ENCODE results near the gene RFC1.
"Not testable (repeated sequence)": the region's sequence is repeated elsewhere in the genome, so short reads cannot be mapped to it uniquely, and the experiment has no call there.

The RFC1 gene

DNA sequence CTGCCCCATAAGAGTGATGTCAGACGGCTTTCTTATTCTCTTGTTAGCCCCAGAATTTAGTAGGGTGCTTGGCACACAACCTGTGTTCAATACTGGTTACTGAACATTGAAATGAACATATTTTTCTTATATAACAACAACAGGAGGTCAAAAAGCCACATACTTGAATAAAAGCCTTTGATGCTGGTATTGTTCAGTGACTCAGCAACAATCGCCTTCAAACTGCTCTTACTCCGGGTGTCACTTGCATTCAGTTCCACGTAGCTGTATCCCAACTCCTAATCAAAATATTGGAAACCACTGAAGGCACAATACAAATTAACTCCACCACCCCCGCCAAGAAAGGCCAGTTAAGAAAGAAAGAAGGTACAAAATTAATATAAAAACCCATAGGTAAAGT lies 61.5 kb downstream of the RFC1 start:
- DNase-seq = no peak

DNA sequence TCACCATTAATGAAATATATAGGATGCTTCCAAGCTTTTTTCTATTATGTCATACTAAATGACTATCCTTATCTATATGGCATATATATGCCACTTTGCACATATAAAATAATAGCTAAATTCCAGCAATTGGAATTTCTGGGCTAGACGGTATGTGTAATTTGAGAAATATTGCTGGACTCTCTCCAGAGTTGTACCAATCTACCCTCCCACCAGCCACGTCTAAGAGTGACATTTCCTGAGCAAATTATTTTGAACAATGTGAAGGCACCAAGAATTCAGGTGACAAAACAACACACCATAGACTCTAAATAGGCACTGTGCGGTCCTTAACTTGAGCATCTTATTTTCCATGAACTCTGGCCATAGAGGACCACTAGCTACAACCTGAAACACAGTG lies 62.3 kb downstream of the RFC1 start:
- no peak for DNase-seq

DNA sequence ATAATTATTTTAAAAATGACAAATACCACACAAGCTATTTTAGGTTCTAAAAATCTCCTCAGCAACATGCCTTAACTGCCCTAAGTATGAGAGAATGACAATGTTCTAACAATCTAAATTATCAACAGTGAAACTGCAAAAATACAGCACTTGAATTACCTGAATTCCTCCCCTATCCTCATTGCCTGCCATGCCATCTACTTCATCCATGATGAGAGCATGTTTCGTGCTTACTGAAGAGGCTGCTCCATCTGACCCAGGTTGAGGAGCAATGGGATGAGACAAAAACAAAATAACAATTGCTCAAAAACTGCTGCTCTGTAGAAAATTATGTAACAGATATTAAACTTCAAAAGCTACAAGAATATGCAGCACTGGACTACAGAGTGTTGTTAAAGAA lies 63.3 kb downstream of the RFC1 start:
- DNase-seq = no peak

GRCh38 chr4:39295784-39296183 lies 70.4 kb downstream of the RFC1 start:
- DNase-seq = no peak

DNA sequence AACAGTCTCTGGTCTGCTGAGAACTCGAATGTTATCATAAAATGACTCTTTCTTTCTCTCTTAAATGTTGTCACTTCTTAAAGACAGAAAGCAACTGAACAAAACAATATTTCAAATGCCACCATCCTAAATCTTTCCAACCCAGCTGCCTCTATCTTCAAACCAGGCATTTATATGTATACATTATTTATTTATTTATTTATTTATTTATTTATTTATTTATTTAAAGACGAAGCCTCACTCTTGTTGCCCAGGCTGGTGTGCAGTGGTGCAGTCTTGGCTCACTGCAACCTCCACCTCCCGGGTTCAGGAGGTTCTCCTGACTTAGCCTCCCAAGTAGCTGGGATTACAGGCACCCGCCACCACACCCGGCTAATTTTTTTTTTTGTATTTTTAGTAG lies 73.7 kb downstream of the RFC1 start:
- not testable (repeated sequence) for DNase-seq

- DNase-seq = no peak
These were observed 74.5 kb downstream of the RFC1 start for GRCh38 chr4:39291686-39292085.

GRCh38 chr4:39287223-39287622 lies 78.9 kb downstream of the RFC1 start:
- DNase-seq = no peak

- DNase-seq = no peak
These were observed 79.9 kb downstream of the RFC1 start for GRCh38 chr4:39286263-39286662.

- DNase-seq = no peak
These were observed 80.3 kb downstream of the RFC1 start for GRCh38 chr4:39285853-39286252.

DNA sequence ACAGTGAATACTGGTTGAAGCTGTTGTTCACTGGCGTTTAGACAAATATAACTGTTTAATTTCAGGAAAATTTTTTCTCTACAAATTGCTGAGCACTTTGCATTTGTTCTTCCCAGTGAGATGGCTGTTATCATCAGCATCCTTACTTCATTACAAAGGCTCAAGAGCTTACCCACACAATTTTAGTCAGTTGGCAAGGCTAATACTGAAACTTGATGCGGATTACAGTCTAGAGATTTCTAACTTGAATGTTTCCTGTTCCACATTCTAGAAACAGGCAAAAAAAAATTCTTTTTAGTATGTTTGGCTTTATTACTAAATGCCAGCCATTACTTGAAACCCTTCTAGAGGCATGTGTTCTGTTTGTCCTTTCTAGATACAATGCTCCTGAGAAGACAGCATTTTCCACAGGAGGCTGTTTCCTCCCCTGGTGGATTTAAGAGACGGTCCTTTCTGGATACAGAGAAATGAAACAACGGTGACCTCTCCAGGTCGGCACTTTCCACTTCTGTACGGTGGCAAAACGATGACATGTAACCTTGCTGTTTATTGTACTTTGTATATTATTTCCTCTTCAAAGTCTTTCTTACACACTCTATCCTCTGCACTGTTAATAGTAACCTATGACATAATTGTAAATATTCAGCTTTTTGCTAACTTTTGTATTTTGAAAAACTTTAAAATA lies 80.9 kb downstream of the RFC1 start:
- DNase-seq = no peak

- no peak for DNase-seq
These were observed 85.4 kb downstream of the RFC1 start for GRCh38 chr4:39280770-39281169.

- DNase-seq = no peak
These were observed 86.7 kb downstream of the RFC1 start for GRCh38 chr4:39279416-39279815.

- DNase-seq = no peak
These were observed 87.7 kb downstream of the RFC1 start for GRCh38 chr4:39278476-39278875.

GRCh38 chr4:39277661-39278060 lies 88.5 kb downstream of the RFC1 start:
- not testable (repeated sequence) for DNase-seq

- DNase-seq = no peak
These were observed 91.7 kb downstream of the RFC1 start for GRCh38 chr4:39274503-39274902.

- DNase-seq = no peak
These were observed 102.3 kb downstream of the RFC1 start for GRCh38 chr4:39263895-39264294.

- no peak for DNase-seq
These were observed 106.4 kb downstream of the RFC1 start for GRCh38 chr4:39259571-39260330.

DNA sequence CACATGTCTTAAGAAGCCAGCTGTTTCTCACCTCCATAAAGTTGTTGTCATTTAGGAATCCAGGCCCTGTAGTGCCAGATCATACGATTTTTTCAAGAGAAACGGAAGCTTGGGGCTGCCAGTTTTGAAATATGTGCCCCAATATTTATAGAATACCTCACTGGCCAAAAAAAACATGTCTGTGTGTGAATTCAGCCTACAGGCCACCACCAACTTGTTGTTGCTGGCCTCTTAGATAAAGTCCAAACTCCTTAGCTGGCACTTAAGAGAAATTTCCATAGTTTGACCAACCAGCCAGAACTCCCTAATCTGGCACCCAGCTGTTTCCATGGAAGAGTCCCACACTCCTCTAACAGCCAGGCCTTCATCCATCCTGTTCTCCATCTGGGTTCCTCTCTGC lies 109.7 kb downstream of the RFC1 start:
- DNase-seq = no peak

DNA sequence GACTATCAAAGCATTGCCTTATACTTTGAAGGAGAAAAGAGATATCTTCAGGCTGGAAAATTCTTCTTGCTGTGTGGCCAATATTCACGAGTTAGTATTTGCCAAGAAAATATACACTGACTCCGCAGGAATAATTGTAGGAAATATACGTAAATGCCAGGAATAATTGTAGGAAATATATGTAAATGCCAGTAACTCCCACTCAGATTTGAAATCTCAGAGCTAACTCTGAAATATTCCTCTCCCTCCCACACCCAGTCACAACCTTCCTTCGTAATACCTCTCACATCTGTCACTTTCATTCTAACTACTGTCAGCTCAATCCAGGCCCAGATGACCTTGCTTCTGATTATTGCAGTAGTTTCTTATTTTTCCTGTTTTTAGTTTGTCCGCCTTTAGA lies 110.3 kb downstream of the RFC1 start:
- no peak for DNase-seq

- DNase-seq = no peak
These were observed 110.9 kb downstream of the RFC1 start for GRCh38 chr4:39255266-39255665.

GRCh38 chr4:39243462-39243861 lies 122.7 kb downstream of the RFC1 start:
- no peak for DNase-seq

All from CD4-positive, alpha-beta T cell treated with Interleukin-1 beta for 1 hour (primary cell).